ENCODE results near the gene UNG. TPM values are rescaled to one million over a fixed set of nuclear protein-coding genes. Genes with fewer than 3 reads are reported as not detected.
A peak's percentile ranks its signal among the peaks of the same experiment; 100 is the strongest.

The UNG gene
- total and polyA plus RNA-seq, 9 of the 15 experiments (the other 6 are each of a cell fraction or from before 2014, with no cell fraction given), result 8.4 to 59.8 (median 41.0) TPM

DNA sequence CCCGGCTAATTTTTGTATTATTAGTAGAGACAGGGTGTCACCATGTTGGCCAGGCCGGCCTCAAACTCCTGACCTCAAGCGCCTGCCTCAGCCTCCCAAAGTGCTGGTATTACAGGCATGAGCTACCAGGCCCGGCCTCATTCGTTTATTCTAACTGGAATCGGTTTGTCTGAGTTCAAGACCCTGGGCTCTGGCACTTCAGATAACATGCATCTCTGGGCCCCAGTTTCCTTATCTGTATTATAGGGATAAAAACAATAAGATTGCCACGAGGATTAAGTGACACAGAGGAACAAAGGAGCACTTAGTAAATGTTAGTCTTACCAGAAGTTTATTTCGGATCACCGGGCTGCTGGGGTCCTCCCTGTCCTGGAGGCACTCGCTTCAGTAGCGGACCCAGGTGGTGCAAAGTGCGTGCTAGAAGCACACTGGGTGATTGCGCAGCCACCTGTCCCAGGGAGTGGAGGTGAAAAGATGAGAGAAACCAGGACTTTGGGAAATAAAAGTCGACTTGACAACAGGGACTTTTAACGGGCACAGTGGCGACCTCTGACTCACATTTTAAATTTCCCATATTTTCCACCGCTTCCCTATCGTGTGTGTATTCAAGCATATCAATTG lies 56.5 kb downstream of the UNG start (continued):
- TF ChIP-seq GATAD2A (IDR thresholded peaks at IDR 0.05), result no peak
- TF ChIP-seq, protein P1, sequence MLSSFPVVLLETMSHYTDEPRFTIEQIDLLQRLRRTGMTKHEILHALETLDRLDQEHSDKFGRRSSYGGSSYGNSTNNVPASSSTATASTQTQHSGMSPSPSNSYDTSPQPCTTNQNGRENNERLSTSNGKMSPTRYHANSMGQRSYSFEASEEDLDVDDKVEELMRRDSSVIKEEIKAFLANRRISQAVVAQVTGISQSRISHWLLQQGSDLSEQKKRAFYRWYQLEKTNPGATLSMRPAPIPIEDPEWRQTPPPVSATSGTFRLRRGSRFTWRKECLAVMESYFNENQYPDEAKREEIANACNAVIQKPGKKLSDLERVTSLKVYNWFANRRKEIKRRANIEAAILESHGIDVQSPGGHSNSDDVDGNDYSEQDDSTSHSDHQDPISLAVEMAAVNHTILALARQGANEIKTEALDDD (IDR thresholded peaks at IDR 0.05), result 0 out of 2 replicates have a peak, but pooled peaks have one; percentile 37
- TF ChIP-seq, protein P2, sequence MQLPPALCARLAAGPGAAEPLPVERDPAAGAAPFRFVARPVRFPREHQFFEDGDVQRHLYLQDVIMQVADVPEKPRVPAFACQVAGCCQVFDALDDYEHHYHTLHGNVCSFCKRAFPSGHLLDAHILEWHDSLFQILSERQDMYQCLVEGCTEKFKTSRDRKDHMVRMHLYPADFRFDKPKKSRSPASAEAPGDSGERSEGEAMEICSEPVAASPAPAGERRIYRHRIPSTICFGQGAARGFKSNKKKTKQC (CRISPR knock-in tag; IDR thresholded peaks at IDR 0.05), result no peak
- peak; percentile 66 for TF ChIP-seq CBX2 (IDR thresholded peaks at IDR 0.05; ENCODE audit: insufficient read depth, low read length, poor library complexity, severe bottlenecking)
- TF ChIP-seq ZNF347 (CRISPR knock-in tag; IDR thresholded peaks at IDR 0.05; ENCODE audit: low read depth), result no peak
- 0 out of 2 replicates have a peak, but pooled peaks have one; percentile 10 for TF ChIP-seq TCF3 (CRISPR knock-in tag; IDR thresholded peaks at IDR 0.05)
- peak; percentile 8; the same call in 1 of the 2 replicates for TF ChIP-seq CTBP1 (IDR thresholded peaks at IDR 0.05; ENCODE audit: borderline replicate concordance)
- 0 out of 4 replicates have a peak, but pooled peaks of 1 of the 2 experiments have one; percentile 16 for TF ChIP-seq TBL1XR1 (IDR thresholded peaks at IDR 0.05; ENCODE audit: low read length in 2 of 2)
- TF ChIP-seq, protein P3, sequence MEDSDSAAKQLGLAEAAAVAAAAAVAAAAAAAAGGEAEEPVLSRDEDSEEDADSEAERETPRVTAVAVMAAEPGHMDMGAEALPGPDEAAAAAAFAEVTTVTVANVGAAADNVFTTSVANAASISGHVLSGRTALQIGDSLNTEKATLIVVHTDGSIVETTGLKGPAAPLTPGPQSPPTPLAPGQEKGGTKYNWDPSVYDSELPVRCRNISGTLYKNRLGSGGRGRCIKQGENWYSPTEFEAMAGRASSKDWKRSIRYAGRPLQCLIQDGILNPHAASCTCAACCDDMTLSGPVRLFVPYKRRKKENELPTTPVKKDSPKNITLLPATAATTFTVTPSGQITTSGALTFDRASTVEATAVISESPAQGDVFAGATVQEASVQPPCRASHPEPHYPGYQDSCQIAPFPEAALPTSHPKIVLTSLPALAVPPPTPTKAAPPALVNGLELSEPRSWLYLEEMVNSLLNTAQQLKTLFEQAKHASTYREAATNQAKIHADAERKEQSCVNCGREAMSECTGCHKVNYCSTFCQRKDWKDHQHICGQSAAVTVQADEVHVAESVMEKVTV (CRISPR knock-in tag; IDR thresholded peaks at IDR 0.05), result no peak
- peak; percentile 79 for TF ChIP-seq RFX1 (IDR thresholded peaks at IDR 0.05)
- peak; percentile 39 for TF ChIP-seq TEAD4 (IDR thresholded peaks at IDR 0.05; ENCODE audit: low read length)
- no peak for TF ChIP-seq TEAD4 (CRISPR knock-in tag; IDR thresholded peaks at IDR 0.05; ENCODE audit: borderline replicate concordance)
- TF ChIP-seq ETV6 (IDR thresholded peaks at IDR 0.05; ENCODE audit: borderline replicate concordance in 1 of 2, low read depth in 2 of 2, low read length in 1 of 2), result no peak
- no peak for TF ChIP-seq ETV6 (CRISPR knock-in tag; IDR thresholded peaks at IDR 0.05; ENCODE audit: borderline replicate concordance)
- TF ChIP-seq, protein P4, sequence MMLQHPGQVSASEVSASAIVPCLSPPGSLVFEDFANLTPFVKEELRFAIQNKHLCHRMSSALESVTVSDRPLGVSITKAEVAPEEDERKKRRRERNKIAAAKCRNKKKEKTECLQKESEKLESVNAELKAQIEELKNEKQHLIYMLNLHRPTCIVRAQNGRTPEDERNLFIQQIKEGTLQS (IDR thresholded peaks at IDR 0.05), result 0 out of 2 replicates have a peak, but pooled peaks have one; percentile 13
- TF ChIP-seq, protein P4 (CRISPR knock-in tag; conservative IDR thresholded peaks at IDR 0.05), result no peak
- TF ChIP-seq MYNN (IDR thresholded peaks at IDR 0.05), result peak; percentile 100
- peak; percentile 96 for TF ChIP-seq MYNN (CRISPR knock-in tag; IDR thresholded peaks at IDR 0.05)
- peak; percentile 54 for TF ChIP-seq FOSL1 (tag; conservative IDR thresholded peaks at IDR 0.05)
- no peak for TF ChIP-seq ZNF282 (CRISPR knock-in tag; IDR thresholded peaks at IDR 0.05)
- TF ChIP-seq, protein P5, sequence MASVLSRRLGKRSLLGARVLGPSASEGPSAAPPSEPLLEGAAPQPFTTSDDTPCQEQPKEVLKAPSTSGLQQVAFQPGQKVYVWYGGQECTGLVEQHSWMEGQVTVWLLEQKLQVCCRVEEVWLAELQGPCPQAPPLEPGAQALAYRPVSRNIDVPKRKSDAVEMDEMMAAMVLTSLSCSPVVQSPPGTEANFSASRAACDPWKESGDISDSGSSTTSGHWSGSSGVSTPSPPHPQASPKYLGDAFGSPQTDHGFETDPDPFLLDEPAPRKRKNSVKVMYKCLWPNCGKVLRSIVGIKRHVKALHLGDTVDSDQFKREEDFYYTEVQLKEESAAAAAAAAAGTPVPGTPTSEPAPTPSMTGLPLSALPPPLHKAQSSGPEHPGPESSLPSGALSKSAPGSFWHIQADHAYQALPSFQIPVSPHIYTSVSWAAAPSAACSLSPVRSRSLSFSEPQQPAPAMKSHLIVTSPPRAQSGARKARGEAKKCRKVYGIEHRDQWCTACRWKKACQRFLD (CRISPR knock-in tag; IDR thresholded peaks at IDR 0.05), result no peak
- TF ChIP-seq JUNB (CRISPR knock-in tag; conservative IDR thresholded peaks at IDR 0.05), result no peak
- peak; percentile 63 for TF ChIP-seq TAL1 (IDR thresholded peaks at IDR 0.05)
- peak; percentile 34; the same call in 1 of the 2 replicates for TF ChIP-seq ZEB2 (IDR thresholded peaks at IDR 0.05)
- TF ChIP-seq L3MBTL2 (IDR thresholded peaks at IDR 0.05), result 0 out of 2 replicates have a peak, but pooled peaks have one; percentile 13
- TF ChIP-seq DPF2 (IDR thresholded peaks at IDR 0.05), result peak; percentile 36; the same call in 1 of the 2 replicates

All from K562 (cell line).